PFSK-1 (cell line): Measurements from ENCODE around the gene DGKI.

Source experiments
- POLR2AphosphoS5 ChIP-seq: IDR thresholded peaks from 2 replicates; pipeline ENCODE4 v1.6.1; 2012; ENCODE audit warnings: low read depth, mild to moderate bottlenecking, control low read depth, low read length, moderate library complexity
- REST ChIP-seq, 2 experiments: IDR thresholded peaks; 2 replicates each; pipeline versions ENCODE4 v1.6.1 to v1.8.0; 2011 to 2012; ENCODE audit warnings: low read depth in 2 of 2, low read length in 2 of 2, control low read depth in 1 of 2, inconsistent platforms in 1 of 2, mild to moderate bottlenecking in 1 of 2, moderate library complexity in 1 of 2; ENCODE audit not compliant: insufficient read depth in 1 of 2
- SIN3A ChIP-seq: IDR thresholded peaks from 2 replicates; pipeline ENCODE4 v1.6.1; 2012; ENCODE audit warnings: mild to moderate bottlenecking, low read length, moderate library complexity, borderline replicate concordance; ENCODE audit not compliant: insufficient read depth
- TAF1 ChIP-seq: IDR thresholded peaks from 2 replicates; pipeline ENCODE4 v1.6.1; 2012; ENCODE audit warnings: low read length, control low read depth, borderline replicate concordance; ENCODE audit not compliant: insufficient read depth

GRCh38 chr7:137603043-137603442, 243.7 kb downstream of the DGKI start:
- no peak for TF ChIP-seq TAF1
- no peak for TF ChIP-seq POLR2AphosphoS5
- no peak for TF ChIP-seq REST (IDR thresholded peaks at IDR 0.05; ENCODE audit: insufficient read depth in 1 of 2, low read depth in 2 of 2, low read length in 2 of 2)
- no peak for TF ChIP-seq SIN3A
